ENCODE measurements around the gene SLIT1.
"Not testable (repeated sequence)": the region's sequence is repeated elsewhere in the genome, so short reads cannot be mapped to it uniquely, and the experiment has no call there.

Gene SLIT1

GRCh38 chr10:97082575-97082974 is 103.2 kb downstream of the SLIT1 start:
- not testable (repeated sequence) for DNase-seq (ENCODE audit: low read depth, low spot score)

GRCh38 chr10:97081621-97082235 is 104.0 kb downstream of the SLIT1 start:
- DNase-seq (ENCODE audit: low read depth, low spot score): no peak

GRCh38 chr10:97080051-97080776 is 105.5 kb downstream of the SLIT1 start:
- no peak for DNase-seq (ENCODE audit: low read depth, low spot score)

- DNase-seq (ENCODE audit: low read depth, low spot score): no peak
Observed at GRCh38 chr10:97079448-97079847, 106.3 kb downstream of the SLIT1 start.

GRCh38 chr10:97078938-97079445 is 106.8 kb downstream of the SLIT1 start:
- no peak for DNase-seq (ENCODE audit: low read depth, low spot score)

GRCh38 chr10:97078261-97078937 is 107.4 kb downstream of the SLIT1 start:
- no peak for DNase-seq (ENCODE audit: low read depth, low spot score)

- DNase-seq (ENCODE audit: low read depth, low spot score): no peak
Observed at GRCh38 chr10:97076781-97077180, 109.0 kb downstream of the SLIT1 start.

GRCh38 chr10:97075961-97076525 is 109.7 kb downstream of the SLIT1 start:
- DNase-seq (ENCODE audit: low read depth, low spot score): no peak

GRCh38 chr10:97075421-97075820 is 110.3 kb downstream of the SLIT1 start:
- DNase-seq (ENCODE audit: low read depth, low spot score): no peak

- no peak for DNase-seq (ENCODE audit: low read depth, low spot score)
Observed at GRCh38 chr10:97074256-97075145, 111.3 kb downstream of the SLIT1 start.

- DNase-seq (ENCODE audit: low read depth, low spot score): no peak
Observed at GRCh38 chr10:97072851-97073665, 112.7 kb downstream of the SLIT1 start.

- DNase-seq (ENCODE audit: low read depth, low spot score): no peak
Observed at GRCh38 chr10:97071496-97071895, 114.3 kb downstream of the SLIT1 start.

- DNase-seq (ENCODE audit: low read depth, low spot score): no peak
Observed at GRCh38 chr10:97069576-97070362, 116.0 kb downstream of the SLIT1 start.

- no peak for DNase-seq (ENCODE audit: low read depth, low spot score)
Observed at GRCh38 chr10:97069026-97069425, 116.7 kb downstream of the SLIT1 start.

- DNase-seq (ENCODE audit: low read depth, low spot score): no peak
Observed at GRCh38 chr10:97067716-97068391, 117.9 kb downstream of the SLIT1 start.

- DNase-seq (ENCODE audit: low read depth, low spot score): no peak
Observed at GRCh38 chr10:97066877-97067555, 118.7 kb downstream of the SLIT1 start.

- no peak for DNase-seq (ENCODE audit: low read depth, low spot score)
Observed at GRCh38 chr10:97065686-97066660, 119.8 kb downstream of the SLIT1 start.

Measured in iPS DF 19.7 (cell line).